NCI-H82 treated with DMSO at 0.1 percent for 48 hours (cell line): Measurements from ENCODE around the gene ARRB1.
A peak's percentile ranks its signal among the peaks of the same experiment; 100 is the strongest.

Experiments used
- DNase-seq: peaks from one replicate; lab custom pipeline; 2025; ENCODE audit not compliant: unreplicated experiment; lab: John Stamatoyannopoulos, UW

Gene ARRB1

DNA sequence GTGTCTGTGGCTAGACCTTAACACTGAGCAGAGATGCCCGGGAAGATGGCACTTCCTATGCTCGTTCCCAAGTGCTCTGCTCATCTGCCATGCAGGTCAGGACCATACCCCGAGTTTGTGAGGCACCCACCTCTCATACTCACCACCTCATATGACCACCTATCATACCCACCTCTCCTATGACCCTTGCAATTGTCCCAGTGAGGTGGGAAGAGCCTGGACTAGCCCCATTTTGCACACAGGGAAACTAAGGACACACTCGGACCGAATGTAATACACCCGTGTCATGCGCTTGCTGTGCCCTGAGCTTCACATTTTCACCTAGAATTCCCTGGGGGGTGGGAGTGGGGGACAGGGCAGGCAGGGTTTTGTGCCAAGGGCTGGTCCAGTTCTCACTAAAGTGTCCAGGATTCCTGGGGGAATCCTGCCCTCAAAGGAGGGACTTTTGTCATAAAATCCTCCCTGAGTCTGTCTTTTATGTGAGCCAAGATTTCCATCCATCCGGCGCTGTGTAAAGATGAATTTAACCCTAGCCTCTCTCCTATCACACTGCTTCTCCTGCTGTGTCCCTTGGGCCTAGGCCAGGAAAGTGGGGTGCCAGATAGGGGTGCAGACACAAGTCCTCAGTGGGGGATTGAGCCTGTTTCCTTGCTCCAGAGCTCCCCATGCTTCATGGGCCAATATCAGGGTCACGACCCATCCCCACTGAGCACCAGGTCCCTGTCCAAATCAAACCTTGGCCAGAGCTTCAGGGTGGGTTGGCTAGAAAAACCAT lies 90.9 kb downstream of the ARRB1 start:
- no peak for DNase-seq

DNA sequence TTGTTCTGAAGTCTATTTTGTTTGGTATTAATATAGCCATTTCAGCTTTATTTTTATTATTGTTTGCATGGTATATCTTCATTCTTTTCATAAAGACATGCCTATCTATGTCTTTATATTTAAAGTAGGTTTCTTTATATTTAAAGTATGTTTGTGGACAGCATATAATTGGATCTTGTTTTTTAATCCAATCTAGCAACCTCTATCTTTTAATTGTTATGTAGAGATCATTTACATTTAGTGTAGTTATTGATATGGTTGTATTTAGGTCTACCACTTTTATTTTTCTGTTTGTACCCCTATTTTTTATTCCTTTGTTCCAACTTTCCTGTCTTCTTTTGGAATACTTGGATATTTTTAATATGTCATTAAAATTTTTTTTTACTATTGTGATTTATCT lies 97.1 kb downstream of the ARRB1 start:
- DNase-seq, result no peak

DNA sequence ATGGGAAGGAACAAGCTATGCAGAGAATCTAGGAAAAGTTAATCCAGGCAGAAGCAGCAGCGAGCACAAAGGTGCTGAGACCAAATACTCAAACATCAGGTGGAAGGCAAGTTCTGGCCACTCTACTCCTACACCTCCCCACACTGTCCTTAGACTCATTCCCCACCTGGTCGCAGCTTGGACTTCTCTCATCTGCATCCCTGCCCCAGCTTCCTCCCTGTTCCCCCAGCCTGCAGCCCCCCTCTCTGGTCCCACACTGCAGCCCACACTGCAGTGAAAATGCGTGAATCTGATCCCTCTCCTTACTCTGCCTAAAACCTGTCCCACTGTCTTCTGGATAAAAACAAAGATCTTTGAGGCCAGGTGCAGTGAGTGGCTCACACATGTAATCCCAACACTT lies 101.8 kb downstream of the ARRB1 start:
- DNase-seq, result no peak

- no peak for DNase-seq
Observed at GRCh38 chr11:75248924-75249256, 102.6 kb downstream of the ARRB1 start.

GRCh38 chr11:75246671-75247350 lies 104.7 kb downstream of the ARRB1 start:
- DNase-seq, result no peak

GRCh38 chr11:75246006-75246670 lies 105.3 kb downstream of the ARRB1 start:
- no peak for DNase-seq

DNA sequence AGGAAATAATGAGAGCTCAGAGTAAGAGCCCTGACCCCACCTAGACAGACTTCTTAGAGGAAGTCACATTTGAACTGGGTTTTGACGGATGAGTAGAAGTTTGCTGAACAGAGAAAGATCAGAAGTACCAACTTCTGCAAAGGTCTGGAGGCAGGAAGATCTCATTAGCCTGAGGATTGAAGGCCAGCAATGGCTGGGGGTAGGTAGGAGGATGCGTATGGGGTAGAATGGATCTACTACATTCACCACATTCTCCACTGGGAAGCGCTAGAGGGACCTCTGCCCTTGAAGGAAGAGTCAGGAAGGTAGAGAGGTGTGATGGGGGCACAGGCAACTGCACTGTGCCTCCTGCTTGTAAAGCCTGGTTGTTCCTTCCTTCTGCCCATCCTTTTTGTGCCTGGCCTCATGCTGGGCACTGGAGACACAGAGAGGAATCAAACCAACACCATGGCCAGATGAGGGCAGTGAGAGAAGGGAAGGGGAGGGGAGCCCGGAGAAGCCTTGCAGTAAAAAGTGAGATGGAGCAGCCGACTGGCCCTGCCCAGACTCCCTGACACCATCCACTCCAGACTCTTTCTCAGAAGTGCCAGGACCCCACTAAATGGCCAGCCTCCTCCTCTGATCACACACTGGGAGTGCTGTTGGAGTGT lies 106.0 kb downstream of the ARRB1 start:
- DNase-seq, result no peak

DNA sequence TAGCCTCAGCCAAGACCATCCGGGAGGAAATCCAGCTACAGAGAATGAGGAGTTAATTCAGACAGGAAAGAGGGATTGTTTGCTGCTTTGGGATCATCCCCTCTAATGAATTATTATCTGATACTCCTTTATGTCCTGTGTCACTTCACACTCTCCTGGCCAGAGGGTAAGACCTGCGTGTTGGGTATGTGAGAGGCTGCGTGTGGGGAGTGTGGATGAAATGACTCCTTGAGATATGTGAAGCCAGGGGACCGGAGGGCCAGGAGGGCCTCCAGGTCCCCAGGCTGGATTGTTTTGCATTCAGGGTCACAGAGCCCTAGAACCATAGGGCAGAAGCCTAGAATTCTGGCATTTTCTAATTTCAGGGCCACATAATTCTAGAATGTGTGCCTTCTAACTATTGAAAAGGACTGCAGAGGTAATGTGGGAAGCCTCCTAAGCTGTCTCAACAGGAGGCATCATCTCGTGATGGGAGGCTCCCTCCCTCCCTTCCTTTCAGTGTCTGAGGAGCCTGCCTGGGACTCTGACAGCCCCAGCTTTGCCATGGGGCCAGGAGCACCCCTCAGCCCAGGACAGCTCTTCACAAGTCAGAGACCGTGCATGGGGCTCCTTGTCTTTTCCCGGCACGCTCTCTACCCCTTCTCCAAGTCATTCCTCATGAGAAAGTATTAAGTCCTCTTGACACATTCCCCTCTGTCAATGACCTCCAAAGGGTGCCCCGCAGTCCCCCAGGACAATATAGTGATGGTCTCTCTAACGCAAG lies 107.2 kb downstream of the ARRB1 start:
- no peak for DNase-seq

DNA sequence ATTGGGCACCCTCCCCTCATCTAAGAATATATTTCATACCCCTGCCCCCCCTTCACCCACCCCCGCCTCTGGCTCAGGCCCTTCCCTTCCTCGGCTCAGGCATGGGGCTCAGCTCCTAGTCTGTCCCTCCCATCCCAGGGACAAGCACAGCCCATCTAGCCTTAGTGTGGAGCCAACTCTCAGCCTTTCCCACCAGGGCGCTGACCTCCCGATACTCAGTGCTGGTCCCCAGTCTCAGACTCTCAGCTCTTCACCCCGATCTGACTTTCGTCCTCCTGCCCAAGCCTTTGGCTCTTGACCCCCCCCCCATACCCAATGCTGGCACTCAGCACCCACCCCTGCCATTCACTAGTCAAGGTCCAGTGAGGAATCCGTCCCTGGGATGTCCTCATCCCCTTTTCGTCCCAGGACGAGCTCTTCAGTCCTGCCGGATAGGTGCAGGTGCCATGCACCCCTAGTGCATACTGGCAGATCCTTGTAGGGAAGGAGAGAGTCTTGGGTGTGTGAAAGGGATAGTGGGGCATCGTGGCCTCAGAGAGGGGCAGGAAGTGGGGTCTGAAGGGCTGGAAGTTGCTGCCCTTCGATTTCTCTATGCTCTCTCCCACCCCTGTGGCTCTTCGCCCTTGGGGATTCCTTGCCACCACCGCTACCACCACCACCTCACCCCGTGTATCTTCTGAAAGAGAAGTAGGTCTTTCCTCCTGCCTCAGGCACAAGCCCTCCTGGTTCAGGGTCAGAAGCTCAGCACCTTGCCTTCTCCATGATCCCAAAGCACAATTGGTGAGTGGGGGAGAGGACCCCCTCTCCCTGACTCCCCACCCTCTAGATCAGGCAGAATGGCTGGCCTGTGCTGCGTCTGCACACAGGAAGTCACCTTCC lies 108.5 kb downstream of the ARRB1 start:
- DNase-seq, result no peak

GRCh38 chr11:75241906-75242644 lies 109.4 kb downstream of the ARRB1 start:
- no peak for DNase-seq

DNA sequence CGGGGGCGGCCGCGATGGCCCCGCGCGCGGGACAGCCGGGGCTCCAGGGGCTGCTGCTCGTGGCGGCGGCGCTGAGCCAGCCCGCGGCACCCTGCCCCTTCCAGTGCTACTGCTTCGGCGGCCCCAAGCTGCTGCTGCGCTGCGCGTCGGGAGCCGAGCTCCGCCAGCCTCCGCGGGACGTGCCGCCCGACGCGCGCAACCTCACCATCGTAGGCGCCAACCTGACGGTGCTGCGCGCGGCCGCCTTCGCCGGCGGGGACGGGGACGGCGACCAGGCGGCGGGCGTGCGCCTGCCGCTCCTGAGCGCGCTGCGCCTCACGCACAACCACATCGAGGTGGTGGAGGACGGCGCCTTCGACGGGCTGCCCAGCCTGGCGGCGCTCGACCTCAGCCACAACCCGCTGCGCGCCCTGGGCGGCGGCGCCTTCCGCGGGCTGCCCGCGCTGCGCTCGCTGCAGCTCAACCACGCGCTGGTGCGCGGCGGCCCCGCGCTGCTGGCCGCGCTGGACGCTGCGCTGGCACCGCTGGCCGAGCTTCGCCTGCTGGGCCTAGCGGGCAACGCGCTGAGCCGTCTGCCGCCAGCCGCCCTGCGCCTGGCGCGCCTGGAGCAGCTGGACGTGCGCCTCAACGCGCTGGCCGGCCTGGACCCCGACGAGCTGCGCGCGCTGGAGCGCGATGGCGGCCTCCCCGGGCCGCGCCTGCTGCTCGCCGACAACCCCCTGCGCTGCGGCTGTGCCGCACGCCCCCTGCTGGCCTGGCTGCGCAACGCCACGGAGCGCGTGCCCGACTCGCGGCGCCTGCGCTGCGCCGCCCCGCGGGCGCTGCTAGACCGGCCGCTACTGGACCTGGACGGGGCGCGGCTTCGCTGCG lies 110.2 kb downstream of the ARRB1 start:
- peak; percentile 33 for DNase-seq

- no peak for DNase-seq
Observed at GRCh38 chr11:75240311-75241035, 111.0 kb downstream of the ARRB1 start, which contains the start of gene TPBGL. TSS of gene TPBGL (plus strand) at chr11:75240774. CDS start at chr11:75241050, 276 bp downstream.

GRCh38 chr11:75239531-75240290 lies 111.8 kb downstream of the ARRB1 start:
- no peak for DNase-seq

DNA sequence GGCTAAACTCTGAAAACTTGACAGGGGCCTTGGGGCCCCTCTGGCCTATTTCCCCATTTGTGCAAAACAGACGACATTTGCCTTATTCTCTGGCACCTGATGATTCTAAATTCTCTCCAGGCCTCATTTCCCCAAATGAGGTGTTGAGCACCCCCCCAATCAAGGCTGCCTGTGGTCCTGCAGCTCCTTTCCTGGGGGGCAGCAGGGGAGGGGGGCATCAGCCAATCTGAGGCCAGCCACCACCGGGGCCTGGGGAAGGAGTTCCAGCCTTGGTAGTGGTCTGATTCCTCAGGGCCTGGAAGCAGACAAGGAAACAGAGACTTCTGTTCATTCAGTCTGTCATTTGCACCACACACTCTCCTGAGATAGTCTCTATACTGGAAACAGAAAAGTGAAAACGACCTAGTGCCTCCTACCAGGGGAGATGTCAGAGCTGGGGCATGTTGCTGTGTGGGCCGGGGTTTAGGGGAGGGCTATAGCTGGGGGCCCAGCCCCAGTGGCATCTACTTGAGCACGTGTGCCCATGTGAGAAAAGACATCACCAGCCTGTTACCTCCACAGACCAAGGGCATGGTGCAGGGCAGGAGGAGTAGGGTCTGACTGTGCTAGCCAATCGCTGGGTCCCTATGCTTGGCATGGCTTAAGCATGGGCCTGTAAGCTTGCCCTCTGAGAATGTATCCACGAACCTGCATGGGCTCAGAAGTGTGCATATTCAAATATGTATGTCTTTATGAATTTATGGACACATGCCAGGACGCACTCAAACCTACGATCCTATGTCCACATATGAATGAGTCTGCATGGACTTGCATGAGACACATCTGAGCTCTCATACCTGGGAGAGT lies 112.6 kb downstream of the ARRB1 start:
- no peak for DNase-seq

DNA sequence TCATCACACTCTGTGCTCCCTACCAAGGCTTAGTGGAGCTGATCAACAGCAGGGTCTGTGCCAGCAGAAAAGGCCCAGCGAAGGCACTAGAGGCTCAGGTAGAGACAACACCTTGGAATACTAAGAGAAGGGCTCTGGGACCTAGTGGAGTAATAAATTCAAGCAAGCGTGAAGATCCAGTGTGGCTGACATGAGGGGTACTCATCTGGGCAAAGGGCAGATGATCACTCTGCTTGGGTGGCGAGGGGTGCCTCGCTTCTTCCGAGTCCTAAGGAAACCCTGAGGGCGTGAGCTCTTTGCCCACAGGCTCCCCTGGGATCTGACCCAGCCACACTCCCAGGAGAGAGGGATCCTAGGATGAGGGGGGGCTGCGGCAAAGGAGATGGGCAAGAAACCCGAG lies 114.4 kb downstream of the ARRB1 start:
- DNase-seq, result no peak

DNA sequence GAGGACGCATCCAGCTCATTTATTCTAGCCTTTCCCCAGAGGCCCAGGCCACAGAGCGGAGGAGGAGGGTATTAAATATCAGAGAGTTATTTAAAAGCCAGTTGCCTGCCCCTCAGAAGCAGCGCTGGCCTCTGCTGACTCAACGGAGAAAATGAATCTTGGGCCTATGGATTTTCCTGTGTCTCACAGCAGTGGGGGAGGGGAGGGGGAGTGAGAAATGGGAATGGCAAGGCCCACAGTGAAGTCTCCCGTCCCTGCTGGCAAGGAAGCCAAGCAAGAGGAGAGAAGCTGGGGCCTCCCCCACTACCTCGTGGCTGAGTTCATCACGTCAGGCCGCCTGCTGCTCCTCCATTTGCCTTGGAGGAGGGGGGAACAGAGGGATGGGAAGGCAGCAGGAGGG lies 115.4 kb downstream of the ARRB1 start:
- DNase-seq, result no peak
